A673 (cell line): ENCODE results near the gene KBTBD12. TPM values are rescaled to one million over a fixed set of nuclear protein-coding genes. Genes with fewer than 3 reads are reported as not detected.

ENCODE experiments used
- BruUV-seq: library from RNA; stranded (reverse); fragments of 400-500 nt; replicated peaks from 2 replicates; lab custom pipeline; 2021; lab: Mats Ljungman, UMichigan
- CTCF ChIA-PET: fragments of 300-600 bp; sonication (Branson Sonifier 250); formaldehyde crosslinking; loops from one replicate; lab custom pipeline; 2022; ENCODE audit warnings: antibody characterized with exemption; lab: Charles Lee
- POLR2A ChIA-PET: fragments of 300-600 bp; sonication (Branson Sonifier 250); formaldehyde crosslinking; loops from one replicate; lab custom pipeline; 2022; ENCODE audit warnings: antibody characterized with exemption; ENCODE audit not compliant: low non-redundant PET; lab: Charles Lee
- DNase-seq: peaks from one replicate; pipeline ENCODE4 v3.0.0-alpha.2; 2015; ENCODE audit warnings: low spot score
- H3K27ac ChIP-seq: fragments of 200-600 bp; sonication (generic); 2 replicates; pipeline ENCODE4 v1.5.1; 2016; ENCODE audit warnings: mixed run types, low read depth, mild to moderate bottlenecking, mixed read lengths, antibody characterized with exemption, low read length; ENCODE audit not compliant: poor library complexity, severe bottlenecking
- H3K27me3 ChIP-seq: fragments of 200-600 bp; sonication (generic); replicated peaks from 2 replicates; pipeline ENCODE4 v1.6.1; 2017; ENCODE audit warnings: mixed run types, low read depth, mild to moderate bottlenecking, mixed read lengths, antibody characterized with exemption, low read length; ENCODE audit not compliant: insufficient read depth, poor library complexity
- H3K36me3 ChIP-seq: fragments of 200-600 bp; sonication (generic); 2 replicates; pipeline ENCODE4 v1.6.1; 2016; ENCODE audit warnings: mixed run types, mild to moderate bottlenecking, mixed read lengths, antibody characterized with exemption, low read length; ENCODE audit not compliant: insufficient read depth, poor library complexity, severe bottlenecking
- H3K4me1 ChIP-seq: fragments of 200-600 bp; sonication (generic); 2 replicates; pipeline ENCODE4 v1.6.1; 2017; ENCODE audit warnings: mixed run types, mild to moderate bottlenecking, mixed read lengths, antibody characterized with exemption, low read length; ENCODE audit not compliant: insufficient read depth, poor library complexity, severe bottlenecking
- H3K4me3 ChIP-seq: fragments of 200-600 bp; sonication (generic); 2 replicates; pipeline ENCODE4 v1.5.1; 2016; ENCODE audit warnings: low read depth, mixed run types, mild to moderate bottlenecking, mixed read lengths, low read length; ENCODE audit not compliant: poor library complexity, severe bottlenecking
- H3K9me3 ChIP-seq: fragments of 200-600 bp; sonication (generic); 2 replicates; pipeline ENCODE4 v1.6.1; 2016; ENCODE audit warnings: mixed run types, low read depth, mild to moderate bottlenecking, mixed read lengths, antibody characterized with exemption, low read length; ENCODE audit not compliant: poor library complexity, severe bottlenecking
- EZH2 ChIP-seq: fragments of 200-600 bp; sonication (generic); IDR thresholded peaks from 2 replicates; pipeline ENCODE4 v1.6.1; 2017; ENCODE audit warnings: borderline replicate concordance, low read depth, mild to moderate bottlenecking, mixed read lengths, antibody characterized with exemption, low read length; ENCODE audit not compliant: poor library complexity, severe bottlenecking
- intact Hi-C: fragments of 100-400 bp; cut with micrococcal nuclease; formaldehyde crosslinking; loops from one replicate; pipeline ENCODE4 v1.10.0; 2022; ENCODE audit not compliant: unreplicated experiment
- total RNA-seq: library from RNA; stranded (reverse); gene quantifications from 2 replicates; pipeline ENCODE4 v1.2.3, GENCODE V29; 2021
- TF ChIP-seq, protein P1 (sequence below): fragments of 300-800, 200-600 bp; sonication (generic); conservative IDR thresholded peaks from 2 replicates; pipeline ENCODE4 v1.5.1; 2017; ENCODE audit warnings: low read depth, mild to moderate bottlenecking, antibody characterized with exemption, low read length, moderate library complexity, mixed read lengths

The KBTBD12 gene
- total RNA-seq, 1 experiment from 2014 or later, result not detected

DNA sequence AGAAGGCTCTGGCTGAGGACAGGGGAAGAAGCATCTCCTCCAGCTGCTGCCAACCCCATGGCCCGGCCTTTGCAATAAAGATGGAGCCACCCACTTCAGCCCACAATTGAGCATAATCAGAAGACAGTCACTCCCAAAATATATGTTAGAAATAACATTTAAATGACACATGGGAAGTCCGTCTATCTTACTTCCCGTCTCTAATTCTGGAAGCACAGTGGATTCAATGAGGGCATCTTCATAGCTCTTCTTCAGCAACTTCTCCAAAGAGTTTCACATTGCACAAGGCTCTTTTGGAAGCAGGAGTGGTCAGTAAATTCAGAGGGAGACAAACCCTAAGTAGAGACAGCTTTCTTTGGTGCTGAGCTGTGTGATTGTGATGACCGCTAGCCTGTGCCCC lies 70.2 kb downstream of the KBTBD12 start:
- ChIA-PET POLR2A (no interaction called here), CTCF (no interaction called here)
- Histone ChIP-seq H3K9me3 (peaks cover 7% of the 10 kb centered on the region), H3K36me3 (no peaks in the 10 kb centered on the region), H3K4me3 (no peak overlapping the region), H3K4me1 (no peaks in the 10 kb centered on the region), H3K27ac (no peak overlapping the region), H3K27me3 (no peaks in the 10 kb centered on the region)
- TF ChIP-seq, protein P1, sequence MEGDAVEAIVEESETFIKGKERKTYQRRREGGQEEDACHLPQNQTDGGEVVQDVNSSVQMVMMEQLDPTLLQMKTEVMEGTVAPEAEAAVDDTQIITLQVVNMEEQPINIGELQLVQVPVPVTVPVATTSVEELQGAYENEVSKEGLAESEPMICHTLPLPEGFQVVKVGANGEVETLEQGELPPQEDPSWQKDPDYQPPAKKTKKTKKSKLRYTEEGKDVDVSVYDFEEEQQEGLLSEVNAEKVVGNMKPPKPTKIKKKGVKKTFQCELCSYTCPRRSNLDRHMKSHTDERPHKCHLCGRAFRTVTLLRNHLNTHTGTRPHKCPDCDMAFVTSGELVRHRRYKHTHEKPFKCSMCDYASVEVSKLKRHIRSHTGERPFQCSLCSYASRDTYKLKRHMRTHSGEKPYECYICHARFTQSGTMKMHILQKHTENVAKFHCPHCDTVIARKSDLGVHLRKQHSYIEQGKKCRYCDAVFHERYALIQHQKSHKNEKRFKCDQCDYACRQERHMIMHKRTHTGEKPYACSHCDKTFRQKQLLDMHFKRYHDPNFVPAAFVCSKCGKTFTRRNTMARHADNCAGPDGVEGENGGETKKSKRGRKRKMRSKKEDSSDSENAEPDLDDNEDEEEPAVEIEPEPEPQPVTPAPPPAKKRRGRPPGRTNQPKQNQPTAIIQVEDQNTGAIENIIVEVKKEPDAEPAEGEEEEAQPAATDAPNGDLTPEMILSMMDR, result no peak
- no peak for TF ChIP-seq EZH2
- no TSS peak for BruUV-seq
- no peak for DNase-seq
- intact Hi-C loops, result no loop called here

DNA sequence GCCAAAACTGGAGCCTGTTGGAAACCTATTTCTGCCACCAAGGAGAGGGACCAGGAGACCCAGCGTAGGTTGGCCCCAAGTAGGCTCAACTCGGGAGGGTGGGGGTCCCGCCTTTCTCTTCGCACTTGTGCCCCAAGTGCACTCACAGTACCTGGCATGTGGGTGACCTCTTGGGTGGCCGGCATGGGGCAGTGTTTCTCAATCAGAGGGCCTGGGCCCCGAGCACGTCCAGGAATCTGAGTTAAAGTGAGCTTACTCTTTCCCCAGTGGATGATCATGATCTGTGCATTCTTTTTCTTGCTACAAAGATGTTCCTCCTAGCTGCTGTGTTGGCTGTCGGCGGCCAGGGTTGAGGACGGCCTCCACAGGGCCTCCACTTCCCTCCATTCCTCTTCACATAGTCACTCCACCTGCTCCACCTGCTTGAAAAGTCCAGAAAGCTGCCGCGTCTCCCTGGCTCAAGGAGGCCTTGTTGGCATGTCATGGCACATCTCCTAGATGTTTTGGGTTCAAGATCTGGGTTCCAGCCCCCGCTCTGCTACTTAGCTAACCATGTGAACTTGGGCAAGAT lies 70.7 kb downstream of the KBTBD12 start:
- BruUV-seq, result no TSS peak
- CTCF ChIA-PET, result no interaction called here
- no peak for DNase-seq

DNA sequence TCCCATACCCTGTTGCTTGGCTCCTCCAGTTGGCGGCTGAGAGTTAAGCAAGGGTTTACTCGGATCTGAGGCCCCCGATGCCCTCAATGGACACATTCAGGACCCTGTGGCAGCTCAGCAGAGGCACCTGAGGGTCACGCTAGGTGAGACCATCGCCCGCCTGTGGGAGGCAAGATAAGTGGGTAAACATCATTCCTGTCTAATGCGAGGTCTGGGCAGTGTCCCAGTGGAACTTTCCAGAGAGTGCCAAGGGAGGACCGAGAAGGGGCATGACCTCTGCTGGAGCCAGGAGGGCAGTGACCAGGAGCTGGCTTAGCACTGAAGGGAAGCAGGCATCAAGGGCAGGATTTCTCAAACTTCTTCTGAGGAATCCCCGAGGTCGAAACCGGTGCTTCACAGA lies 71.8 kb downstream of the KBTBD12 start:
- intact Hi-C loops, result no loop called here
- ChIA-PET CTCF (no interaction called here), POLR2A (no interaction called here)
- H3K27ac ChIP-seq, result no peak overlapping the region
- no peak overlapping the region for H3K4me3 ChIP-seq
- no TSS peak for BruUV-seq
- no peaks in the 10 kb centered on the region for H3K4me1 ChIP-seq
- no peaks in the 10 kb centered on the region for H3K36me3 ChIP-seq
- no peaks in the 10 kb centered on the region for H3K9me3 ChIP-seq
- DNase-seq, result no peak
- TF ChIP-seq EZH2, result no peak
- TF ChIP-seq, protein P1, result no peak
- no peaks in the 10 kb centered on the region for H3K27me3 ChIP-seq

More for the DNA sequence above, 70.7 kb downstream of the KBTBD12 start:
- peaks cover 7% of the 10 kb centered on the region for H3K9me3 ChIP-seq
- POLR2A ChIA-PET, result no interaction called here
- TF ChIP-seq, protein P1, result no peak
- no peak for TF ChIP-seq EZH2
- no peaks in the 10 kb centered on the region for H3K4me1 ChIP-seq
- no peak overlapping the region for H3K27ac ChIP-seq
- intact Hi-C loops, result no loop called here
- H3K4me3 ChIP-seq, result no peak overlapping the region
- no peaks in the 10 kb centered on the region for H3K36me3 ChIP-seq
- H3K27me3 ChIP-seq, result no peaks in the 10 kb centered on the region
